SK-N-SH treated with all-trans-retinoic acid at 6 μM for 48 hours (cell line): ENCODE measurements around the gene FIBIN.
"Not testable (repeated sequence)": the region's sequence is repeated elsewhere in the genome, so short reads cannot be mapped to it uniquely, and the experiment has no call there.

Source experiments
- BACH2 ChIP-seq: fragments of 250-450 bp; sonication (Bioruptor Pico); IDR thresholded peaks from 2 replicates; pipeline ENCODE4 v1.9.0; 2021; ENCODE audit warnings: mild to moderate bottlenecking, borderline replicate concordance
- RARB ChIP-seq: fragments of 250-450 bp; sonication (Bioruptor Pico); IDR thresholded peaks from 2 replicates; pipeline ENCODE4 v1.8.0; 2021; ENCODE audit warnings: mild to moderate bottlenecking, moderate library complexity
- TCF4 ChIP-seq: fragments of 250-450 bp; sonication (Bioruptor Pico); IDR thresholded peaks from 2 replicates; pipeline ENCODE4 v1.8.0; 2021; ENCODE audit warnings: mild to moderate bottlenecking, moderate library complexity, borderline replicate concordance
- TOX ChIP-seq: fragments of 250-450 bp; sonication (Bioruptor Pico); IDR thresholded peaks from 2 replicates; pipeline ENCODE4 v1.8.0; 2021; ENCODE audit warnings: mild to moderate bottlenecking, moderate library complexity, borderline replicate concordance
- ZFP30 ChIP-seq: fragments of 450-650 bp; formaldehyde crosslinking; IDR thresholded peaks from 2 replicates; pipeline ENCODE4 v1.5.0; 2022; ENCODE audit warnings: mild to moderate bottlenecking, moderate library complexity
- TF ChIP-seq, protein P1 (sequence below): fragments of 250-450 bp; sonication (Bioruptor Pico); IDR thresholded peaks from 2 replicates; pipeline ENCODE4 v1.8.0; 2020; ENCODE audit warnings: mild to moderate bottlenecking, moderate library complexity, borderline replicate concordance
- TF ChIP-seq, protein P2 (sequence below): fragments of 250-450 bp; sonication (Bioruptor Pico); IDR thresholded peaks from 2 replicates; pipeline ENCODE4 v1.5.1; 2021; ENCODE audit warnings: mild to moderate bottlenecking, moderate library complexity

DNA sequence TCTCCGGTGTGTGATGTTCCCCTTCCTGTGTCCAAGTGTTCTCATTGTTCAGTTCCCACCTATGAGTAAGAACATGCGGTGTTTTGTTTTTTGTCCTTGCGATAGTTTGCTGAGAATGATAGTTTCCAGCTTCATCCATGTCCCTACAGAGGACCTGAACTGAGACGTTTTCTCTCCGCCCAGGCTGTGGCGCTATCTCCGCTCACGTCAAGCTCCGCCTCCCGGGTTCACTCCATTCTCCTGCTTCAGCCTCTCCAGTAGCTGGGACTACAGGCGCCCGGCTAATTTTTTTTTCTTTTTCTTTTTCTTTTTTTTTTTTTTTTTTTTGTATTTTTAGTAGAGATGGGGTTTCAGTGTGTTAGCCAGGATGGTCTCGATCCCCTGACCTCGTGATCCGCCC is 16.7 kb upstream of the FIBIN start:
- TF ChIP-seq, protein P1, sequence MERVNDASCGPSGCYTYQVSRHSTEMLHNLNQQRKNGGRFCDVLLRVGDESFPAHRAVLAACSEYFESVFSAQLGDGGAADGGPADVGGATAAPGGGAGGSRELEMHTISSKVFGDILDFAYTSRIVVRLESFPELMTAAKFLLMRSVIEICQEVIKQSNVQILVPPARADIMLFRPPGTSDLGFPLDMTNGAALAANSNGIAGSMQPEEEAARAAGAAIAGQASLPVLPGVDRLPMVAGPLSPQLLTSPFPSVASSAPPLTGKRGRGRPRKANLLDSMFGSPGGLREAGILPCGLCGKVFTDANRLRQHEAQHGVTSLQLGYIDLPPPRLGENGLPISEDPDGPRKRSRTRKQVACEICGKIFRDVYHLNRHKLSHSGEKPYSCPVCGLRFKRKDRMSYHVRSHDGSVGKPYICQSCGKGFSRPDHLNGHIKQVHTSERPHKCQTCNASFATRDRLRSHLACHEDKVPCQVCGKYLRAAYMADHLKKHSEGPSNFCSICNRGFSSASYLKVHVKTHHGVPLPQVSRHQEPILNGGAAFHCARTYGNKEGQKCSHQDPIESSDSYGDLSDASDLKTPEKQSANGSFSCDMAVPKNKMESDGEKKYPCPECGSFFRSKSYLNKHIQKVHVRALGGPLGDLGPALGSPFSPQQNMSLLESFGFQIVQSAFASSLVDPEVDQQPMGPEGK (CRISPR knock-in tag): not testable (repeated sequence)
- TF ChIP-seq ZFP30 (CRISPR knock-in tag); TOX (CRISPR knock-in tag); RARB; BACH2 (CRISPR knock-in tag); TCF4 (CRISPR knock-in tag): not testable (repeated sequence)
- TF ChIP-seq, protein P2, sequence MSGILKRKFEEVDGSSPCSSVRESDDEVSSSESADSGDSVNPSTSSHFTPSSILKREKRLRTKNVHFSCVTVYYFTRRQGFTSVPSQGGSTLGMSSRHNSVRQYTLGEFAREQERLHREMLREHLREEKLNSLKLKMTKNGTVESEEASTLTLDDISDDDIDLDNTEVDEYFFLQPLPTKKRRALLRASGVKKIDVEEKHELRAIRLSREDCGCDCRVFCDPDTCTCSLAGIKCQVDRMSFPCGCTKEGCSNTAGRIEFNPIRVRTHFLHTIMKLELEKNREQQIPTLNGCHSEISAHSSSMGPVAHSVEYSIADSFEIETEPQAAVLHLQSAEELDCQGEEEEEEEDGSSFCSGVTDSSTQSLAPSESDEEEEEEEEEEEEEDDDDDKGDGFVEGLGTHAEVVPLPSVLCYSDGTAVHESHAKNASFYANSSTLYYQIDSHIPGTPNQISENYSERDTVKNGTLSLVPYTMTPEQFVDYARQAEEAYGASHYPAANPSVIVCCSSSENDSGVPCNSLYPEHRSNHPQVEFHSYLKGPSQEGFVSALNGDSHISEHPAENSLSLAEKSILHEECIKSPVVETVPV (CRISPR knock-in tag): not testable (repeated sequence)
